Measurements from ENCODE around the gene LPIN3.

GRCh38 chr20:41386502-41387427, 46.1 kb downstream of the LPIN3 start:
- TF ChIP-seq EZH2 (IDR thresholded peaks at IDR 0.05; ENCODE audit: borderline replicate concordance, low read depth, low read length, severe bottlenecking) = no peak
- TF ChIP-seq, protein P1, sequence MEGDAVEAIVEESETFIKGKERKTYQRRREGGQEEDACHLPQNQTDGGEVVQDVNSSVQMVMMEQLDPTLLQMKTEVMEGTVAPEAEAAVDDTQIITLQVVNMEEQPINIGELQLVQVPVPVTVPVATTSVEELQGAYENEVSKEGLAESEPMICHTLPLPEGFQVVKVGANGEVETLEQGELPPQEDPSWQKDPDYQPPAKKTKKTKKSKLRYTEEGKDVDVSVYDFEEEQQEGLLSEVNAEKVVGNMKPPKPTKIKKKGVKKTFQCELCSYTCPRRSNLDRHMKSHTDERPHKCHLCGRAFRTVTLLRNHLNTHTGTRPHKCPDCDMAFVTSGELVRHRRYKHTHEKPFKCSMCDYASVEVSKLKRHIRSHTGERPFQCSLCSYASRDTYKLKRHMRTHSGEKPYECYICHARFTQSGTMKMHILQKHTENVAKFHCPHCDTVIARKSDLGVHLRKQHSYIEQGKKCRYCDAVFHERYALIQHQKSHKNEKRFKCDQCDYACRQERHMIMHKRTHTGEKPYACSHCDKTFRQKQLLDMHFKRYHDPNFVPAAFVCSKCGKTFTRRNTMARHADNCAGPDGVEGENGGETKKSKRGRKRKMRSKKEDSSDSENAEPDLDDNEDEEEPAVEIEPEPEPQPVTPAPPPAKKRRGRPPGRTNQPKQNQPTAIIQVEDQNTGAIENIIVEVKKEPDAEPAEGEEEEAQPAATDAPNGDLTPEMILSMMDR (IDR thresholded peaks at IDR 0.05; ENCODE audit: borderline replicate concordance, extremely low read depth, low read length, poor library complexity, severe bottlenecking) = no peak

Measured in DND-41 (cell line).